Raji (cell line): ENCODE data around the gene BAG2.
A peak's percentile ranks its signal among the peaks of the same experiment; 100 is the strongest.

Experiments
- POLR2A ChIP-seq: IDR thresholded peaks from 2 replicates; pipeline ENCODE4 v1.6.1; 2011; ENCODE audit warnings: low read depth, low read length, control low read depth; ENCODE audit not compliant: insufficient read depth

The BAG2 gene

DNA sequence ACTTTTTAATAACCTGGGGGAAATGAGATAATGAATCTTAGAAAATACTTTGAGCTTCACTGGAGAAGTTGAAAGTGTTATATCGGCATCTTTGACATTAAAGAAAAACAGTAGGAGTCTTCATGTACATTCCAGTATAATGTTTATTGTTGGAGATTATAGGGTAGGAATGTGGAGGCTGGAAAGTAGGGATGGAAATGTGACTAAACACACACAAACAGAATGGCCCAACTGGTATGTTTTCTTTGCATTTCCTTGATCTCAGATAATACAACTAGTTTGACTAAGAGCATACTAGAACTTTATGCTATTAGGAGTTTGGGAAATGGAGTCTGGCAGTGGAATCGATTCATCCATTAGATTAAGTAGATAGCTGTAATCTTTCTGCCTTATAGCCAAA lies 10.1 kb upstream of the BAG2 start:
- no peak for TF ChIP-seq POLR2A

GRCh38 chr6:57162516-57162915 lies 9.6 kb upstream of the BAG2 start:
- TF ChIP-seq POLR2A: no peak

DNA sequence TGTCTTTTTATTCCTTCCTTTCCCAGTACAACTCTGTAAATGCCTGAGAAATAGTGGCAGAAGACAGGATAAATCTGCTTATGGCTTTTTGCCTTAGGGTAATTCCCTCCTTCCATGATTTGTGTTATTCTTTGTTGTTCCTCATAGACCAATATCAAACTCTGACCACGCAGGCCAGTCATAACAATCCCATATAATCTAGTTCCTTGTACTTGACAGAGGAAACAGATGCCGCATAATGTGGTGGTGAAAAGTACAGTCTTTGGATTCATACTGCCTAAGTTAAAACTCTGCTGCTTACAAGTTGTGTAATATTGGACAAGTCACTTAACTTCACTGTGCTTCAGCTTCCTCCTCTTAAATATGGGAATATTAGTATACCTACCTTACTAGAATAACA lies 8.2 kb upstream of the BAG2 start:
- TF ChIP-seq POLR2A: no peak

DNA sequence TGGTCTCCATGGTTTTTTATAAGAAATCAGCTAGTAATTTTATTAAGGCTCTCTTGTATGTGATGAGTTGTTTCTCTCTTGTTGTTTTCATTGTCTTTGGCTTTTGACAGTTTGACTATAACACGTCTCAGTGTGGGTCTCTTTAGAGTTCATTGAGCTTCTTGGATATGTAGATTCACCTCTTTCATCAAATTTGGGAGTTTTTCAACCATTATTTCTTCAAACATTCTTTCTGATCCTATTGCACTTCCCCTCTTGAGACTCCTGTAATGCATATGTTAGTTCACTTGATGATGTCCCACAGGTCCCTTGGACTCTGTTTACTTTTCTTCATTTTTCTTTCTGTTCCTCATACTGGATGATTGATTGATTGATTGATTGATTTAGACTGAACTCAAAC lies 7.0 kb upstream of the BAG2 start:
- no peak for TF ChIP-seq POLR2A

DNA sequence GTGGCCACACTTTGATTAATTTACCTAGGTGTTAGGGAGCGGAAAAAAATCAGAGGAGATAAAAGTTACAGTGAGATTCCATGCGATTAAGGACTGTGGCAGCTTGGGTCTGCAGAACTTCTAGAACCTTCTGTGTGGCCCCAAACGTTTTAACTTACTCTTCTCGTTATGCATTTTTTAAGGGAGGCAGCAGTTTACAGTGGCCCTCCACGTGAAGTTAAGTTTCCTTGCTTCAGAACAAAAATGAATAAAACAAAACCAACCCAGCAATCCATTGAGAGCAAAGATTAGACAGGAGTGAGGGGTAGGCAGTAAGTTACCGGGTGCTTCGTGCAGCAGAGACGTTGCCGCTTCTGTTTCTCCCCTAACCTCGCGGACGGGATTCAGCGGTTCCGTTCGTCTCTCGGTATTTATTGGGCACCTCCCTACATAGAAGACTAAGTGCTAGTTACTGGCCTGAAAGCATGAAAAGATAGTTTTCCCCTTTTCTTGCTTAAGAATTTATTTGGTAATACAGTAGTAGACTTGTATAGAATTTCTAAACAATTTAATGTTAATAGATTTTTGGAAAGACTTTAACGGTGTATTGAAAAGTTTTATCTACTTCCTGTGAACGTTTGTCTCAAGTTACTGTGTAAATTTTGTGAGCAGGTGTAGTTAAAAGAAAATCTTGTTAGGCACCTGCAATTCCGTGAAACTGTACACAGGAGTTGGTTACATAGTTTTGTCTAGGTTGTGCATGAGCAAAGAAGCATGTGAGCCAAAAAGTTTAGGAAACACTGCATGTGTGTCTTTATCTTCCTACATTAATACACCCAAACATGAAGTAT lies 1.1 kb downstream of the BAG2 start:
- TF ChIP-seq POLR2A: peak; percentile 41; the same call in 1 of the 2 replicates

- TF ChIP-seq POLR2A: no peak
These were observed 1.9 kb downstream of the BAG2 start for GRCh38 chr6:57173886-57174510.

GRCh38 chr6:57174511-57174907 lies 2.4 kb downstream of the BAG2 start:
- TF ChIP-seq POLR2A: no peak

DNA sequence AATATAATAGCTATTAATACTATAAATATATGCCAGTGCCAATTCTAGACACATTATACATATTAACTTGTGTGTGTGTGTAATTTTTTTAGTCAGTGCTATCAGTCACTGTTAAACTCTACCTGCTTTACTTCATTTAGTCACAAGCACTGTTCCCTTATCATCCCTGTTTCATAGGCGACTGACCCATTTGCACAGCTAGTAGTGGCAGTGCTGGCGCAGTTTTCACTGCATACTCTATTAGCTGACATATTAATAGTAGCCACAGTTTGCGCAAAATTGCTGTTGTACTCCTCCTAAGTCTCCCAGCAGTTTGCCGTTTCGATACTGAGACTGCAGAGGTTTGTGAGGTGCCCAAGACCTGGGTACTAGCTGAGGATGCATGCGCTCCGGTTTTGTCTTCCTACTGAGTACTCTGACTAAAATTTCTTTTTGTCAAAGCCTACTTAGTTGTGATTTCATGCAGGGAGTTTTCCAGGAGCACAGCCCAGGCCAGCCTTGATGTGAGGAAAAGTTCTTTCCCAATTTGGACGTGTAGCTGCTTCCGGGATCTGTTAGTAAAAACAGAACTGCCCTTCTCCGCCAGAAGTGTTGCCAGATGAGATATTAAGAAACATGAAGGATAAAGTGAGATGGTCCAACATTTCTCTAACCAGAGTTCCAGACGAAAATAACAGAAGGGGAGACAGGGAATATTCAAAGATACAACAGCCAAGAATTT lies 5.6 kb downstream of the BAG2 start:
- no peak for TF ChIP-seq POLR2A

DNA sequence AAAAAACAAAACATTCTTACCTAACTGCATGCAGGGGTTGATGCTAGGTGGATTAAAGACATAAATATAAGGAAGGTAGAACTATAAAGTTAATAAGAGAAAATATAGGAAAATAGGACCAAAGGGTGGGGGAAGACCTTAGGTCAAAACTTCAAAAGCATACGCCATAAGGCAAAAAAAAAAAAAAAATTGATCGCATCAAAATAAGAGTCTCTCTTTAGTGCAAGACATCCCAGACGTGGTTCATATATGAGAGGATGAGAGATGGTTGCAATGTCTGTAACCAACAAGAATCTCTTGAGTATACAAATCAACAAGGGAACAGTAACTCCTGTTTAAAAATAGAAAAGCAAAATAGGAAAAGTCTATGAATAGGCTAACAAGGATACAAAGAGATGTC lies 8.5 kb downstream of the BAG2 start:
- TF ChIP-seq POLR2A: no peak

GRCh38 chr6:57182017-57182432 lies 9.9 kb downstream of the BAG2 start:
- no peak for TF ChIP-seq POLR2A

DNA sequence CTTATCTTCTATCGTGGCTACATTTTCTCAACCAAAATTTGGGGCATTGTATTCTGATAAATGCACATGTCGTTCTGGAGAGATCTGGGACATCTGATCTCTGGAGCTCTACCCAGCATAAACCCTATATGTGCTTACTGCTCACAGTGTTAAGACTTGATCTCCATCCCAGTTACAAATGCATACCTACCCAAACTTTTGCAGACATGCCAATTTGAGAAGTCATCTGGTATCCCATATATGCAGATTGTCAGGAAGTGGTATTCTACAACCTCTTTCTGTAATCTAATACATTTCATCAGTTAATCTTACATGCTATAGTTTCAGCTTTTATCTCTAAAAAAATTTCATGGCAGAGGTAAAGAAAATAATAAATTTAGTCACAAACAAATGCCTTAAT lies 11.2 kb downstream of the BAG2 start:
- TF ChIP-seq POLR2A: no peak

DNA sequence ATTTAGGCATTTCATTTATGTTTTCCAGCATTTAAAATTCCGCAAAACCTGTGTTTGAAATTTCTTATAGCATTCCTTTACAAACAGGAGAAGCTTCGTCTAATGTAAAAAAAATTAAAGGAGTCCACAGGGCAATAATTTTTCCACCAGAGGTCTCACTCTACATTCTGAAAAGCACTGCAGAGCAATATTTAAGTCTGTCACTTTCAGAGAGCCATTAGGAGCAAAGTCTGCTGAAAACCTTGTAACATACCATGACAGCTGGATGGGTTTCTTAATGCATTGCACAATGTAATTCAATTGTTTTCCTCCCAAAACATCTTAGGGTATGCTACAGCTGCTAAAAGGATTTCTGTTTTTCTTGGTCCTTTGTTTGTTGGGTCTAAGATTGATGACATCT lies 18.0 kb downstream of the BAG2 start:
- no peak for TF ChIP-seq POLR2A

GRCh38 chr6:57193177-57193576 lies 21.1 kb downstream of the BAG2 start:
- no peak for TF ChIP-seq POLR2A

DNA sequence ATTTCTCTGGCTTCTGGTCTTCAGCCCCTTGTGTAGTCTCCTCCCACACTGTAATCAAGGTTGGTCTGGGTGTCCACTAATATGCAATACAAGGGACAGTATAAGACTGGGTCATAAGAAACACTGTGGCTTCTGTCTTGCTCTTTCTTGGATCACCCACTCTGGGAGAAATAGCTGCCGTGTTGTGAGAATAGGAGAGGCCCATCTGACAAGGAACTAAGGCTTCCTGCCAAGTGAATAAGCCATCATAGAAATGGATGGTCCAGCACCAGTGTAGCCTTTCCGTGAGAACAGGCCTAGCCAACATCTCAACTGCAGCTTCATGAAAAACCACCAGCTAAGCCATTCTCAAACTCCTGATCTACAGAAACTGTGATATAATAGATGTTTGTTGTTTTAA lies 23.3 kb downstream of the BAG2 start:
- TF ChIP-seq POLR2A: no peak

DNA sequence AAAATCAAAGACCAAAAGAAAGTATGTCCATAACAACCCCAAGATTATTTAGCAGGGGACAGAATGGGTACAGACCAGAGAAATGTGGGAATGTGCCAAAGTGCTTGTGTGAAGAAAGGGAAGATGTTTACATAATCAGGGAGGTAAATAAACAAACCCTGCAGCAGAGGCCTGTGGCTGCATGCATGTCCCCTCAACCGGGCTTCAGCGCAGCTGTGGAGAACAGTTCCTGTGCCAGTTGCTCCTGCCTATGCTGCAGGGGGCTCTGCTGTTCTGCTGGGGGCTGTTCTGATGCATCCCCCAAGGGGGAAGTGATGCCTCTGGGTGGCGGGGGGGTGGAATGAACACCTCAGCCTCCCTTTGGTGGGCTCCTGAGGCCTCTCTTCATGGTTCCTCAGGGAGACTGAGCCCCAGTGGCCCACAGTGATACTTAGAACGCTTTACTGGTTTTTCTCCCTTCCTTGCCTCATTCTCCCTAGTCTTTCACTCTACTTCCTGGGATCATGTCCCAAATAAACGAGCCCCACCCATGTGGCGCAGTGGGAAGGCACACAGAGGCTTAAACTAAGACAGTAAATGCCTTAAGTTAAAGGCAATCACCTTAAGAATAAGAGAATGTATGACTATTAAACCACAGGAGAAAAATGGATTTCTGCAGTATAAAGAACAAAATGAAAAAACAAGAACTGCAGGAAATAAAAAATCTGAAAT lies 27.0 kb downstream of the BAG2 start:
- TF ChIP-seq POLR2A: no peak
